OCI-LY3 (cell line): ENCODE results near the gene FANK1.

Experiments
- H2AFZ ChIP-seq: fragments of 200-600, 300-600 bp; shearing (Covaris generic); 2 replicates; pipeline ENCODE4 v1.6.0; 2014; ENCODE audit warnings: antibody characterized with exemption, low read depth, low read length
- H3K27ac ChIP-seq: fragments of 200-600, 300-600 bp; sonication (generic); 2 replicates; pipeline ENCODE4 v1.5.1; 2014; ENCODE audit warnings: mild to moderate bottlenecking, low read length, moderate library complexity, mixed read lengths
- H3K27me3 ChIP-seq: fragments of 200-600, 300-600 bp; sonication (generic); 2 replicates; pipeline ENCODE4 v1.6.1; 2014; ENCODE audit warnings: low read depth, low read length, mixed read lengths
- H3K36me3 ChIP-seq: fragments of 200-600, 300-600 bp; sonication (generic); replicated peaks from 2 replicates; pipeline ENCODE3; 2014; ENCODE audit warnings: low read depth, low read length, mixed read lengths
- H3K4me1 ChIP-seq: fragments of 300-600, 200-600 bp; sonication (generic); 2 replicates; pipeline ENCODE4 v1.6.1; 2014; ENCODE audit warnings: low read length, mixed read lengths
- H3K4me2 ChIP-seq: fragments of 200-600, 300-600 bp; sonication (generic); 2 replicates; pipeline ENCODE4 v1.6.1; 2014; ENCODE audit warnings: low read length, mixed read lengths
- H3K4me3 ChIP-seq: fragments of 300-600, 200-600 bp; sonication (generic); 2 replicates; pipeline ENCODE4 v1.5.1; 2014; ENCODE audit warnings: antibody characterized with exemption, mild to moderate bottlenecking, low read length, moderate library complexity
- H3K79me2 ChIP-seq: fragments of 300-600, 200-600 bp; shearing (Covaris generic); 2 replicates; pipeline ENCODE4 v1.6.1; 2014; ENCODE audit warnings: mild to moderate bottlenecking, low read length, mixed read lengths
- H3K9ac ChIP-seq: fragments of 300-600, 200-600 bp; shearing (Covaris generic); 2 replicates; pipeline ENCODE4 v1.6.0; 2014; ENCODE audit warnings: mild to moderate bottlenecking, low read length, moderate library complexity
- H3K9me3 ChIP-seq: fragments of 200-600, 300-600 bp; shearing (Covaris generic); 2 replicates; pipeline ENCODE4 v1.6.1; 2014; ENCODE audit warnings: low read length, mixed read lengths; ENCODE audit not compliant: insufficient read depth
- H4K20me1 ChIP-seq: fragments of 200-600, 300-600 bp; sonication (generic); 2 replicates; pipeline ENCODE4 v1.6.1; 2016; ENCODE audit warnings: low read length, mixed read lengths; ENCODE audit not compliant: insufficient read depth
- EZH2phosphoT487 ChIP-seq: fragments of 200-600 bp; shearing (Covaris generic); IDR thresholded peaks from 2 replicates; pipeline ENCODE4 v1.6.1; 2018; ENCODE audit warnings: antibody characterized with exemption, mixed run types, low read depth
- TF ChIP-seq, protein P1 (sequence below): fragments of 200-600, 300-600 bp; sonication (generic); IDR thresholded peaks from 2 replicates; pipeline ENCODE4 v1.5.1; 2014; ENCODE audit warnings: antibody characterized with exemption, low read length, low read depth

Gene FANK1

DNA sequence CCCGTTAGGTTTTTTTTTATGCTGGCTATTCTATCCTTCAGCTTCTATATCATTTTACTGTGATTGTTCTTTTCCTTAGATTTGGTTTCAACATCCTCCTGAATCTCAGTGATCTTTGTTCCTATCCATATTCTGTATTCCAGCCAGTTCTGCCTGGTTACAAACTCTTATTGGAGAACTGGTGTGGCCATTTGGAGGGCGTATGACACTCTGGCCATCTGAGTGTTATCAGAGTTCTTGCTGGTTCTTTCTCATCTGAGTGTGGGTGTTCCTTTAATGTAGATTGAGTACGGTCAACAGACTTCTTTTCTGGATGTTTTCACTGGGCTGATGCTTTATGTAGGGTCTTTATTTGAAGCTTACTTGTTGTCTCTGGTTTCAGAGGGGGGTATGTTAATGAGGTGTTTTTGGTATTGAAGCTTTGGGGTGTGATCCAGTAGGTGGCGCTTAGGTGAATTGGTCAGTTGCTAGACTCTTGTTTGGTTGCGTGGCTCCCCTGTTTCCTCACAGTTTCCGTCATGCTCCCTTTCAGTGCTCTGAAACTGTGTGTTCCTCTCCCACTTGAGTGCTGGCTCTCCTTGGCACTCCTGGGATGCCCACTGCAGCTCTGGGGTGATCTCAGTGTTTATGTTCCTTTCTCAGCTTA is 80.7 kb downstream of the FANK1 start:
- TF ChIP-seq, protein P1, sequence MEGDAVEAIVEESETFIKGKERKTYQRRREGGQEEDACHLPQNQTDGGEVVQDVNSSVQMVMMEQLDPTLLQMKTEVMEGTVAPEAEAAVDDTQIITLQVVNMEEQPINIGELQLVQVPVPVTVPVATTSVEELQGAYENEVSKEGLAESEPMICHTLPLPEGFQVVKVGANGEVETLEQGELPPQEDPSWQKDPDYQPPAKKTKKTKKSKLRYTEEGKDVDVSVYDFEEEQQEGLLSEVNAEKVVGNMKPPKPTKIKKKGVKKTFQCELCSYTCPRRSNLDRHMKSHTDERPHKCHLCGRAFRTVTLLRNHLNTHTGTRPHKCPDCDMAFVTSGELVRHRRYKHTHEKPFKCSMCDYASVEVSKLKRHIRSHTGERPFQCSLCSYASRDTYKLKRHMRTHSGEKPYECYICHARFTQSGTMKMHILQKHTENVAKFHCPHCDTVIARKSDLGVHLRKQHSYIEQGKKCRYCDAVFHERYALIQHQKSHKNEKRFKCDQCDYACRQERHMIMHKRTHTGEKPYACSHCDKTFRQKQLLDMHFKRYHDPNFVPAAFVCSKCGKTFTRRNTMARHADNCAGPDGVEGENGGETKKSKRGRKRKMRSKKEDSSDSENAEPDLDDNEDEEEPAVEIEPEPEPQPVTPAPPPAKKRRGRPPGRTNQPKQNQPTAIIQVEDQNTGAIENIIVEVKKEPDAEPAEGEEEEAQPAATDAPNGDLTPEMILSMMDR, result peak; percentile 56
- no peak for TF ChIP-seq EZH2phosphoT487
- no peaks in the 10 kb centered on the region for H3K36me3 ChIP-seq
- peak overlapping the region; percentile 77; the same call in 1 of the 2 replicates for H2AFZ ChIP-seq
- no peak overlapping the region for H3K4me3 ChIP-seq
- no peaks in the 10 kb centered on the region for H3K27me3 ChIP-seq
- peaks cover 8% of the 10 kb centered on the region for H3K4me1 ChIP-seq
- H3K79me2 ChIP-seq, result no peaks in the 10 kb centered on the region
- no peaks in the 10 kb centered on the region for H4K20me1 ChIP-seq
- H3K4me2 ChIP-seq, result peak overlapping the region; percentile 50
- no peak overlapping the region for H3K9ac ChIP-seq
- no peaks in the 10 kb centered on the region for H3K9me3 ChIP-seq
- no peak overlapping the region for H3K27ac ChIP-seq

DNA sequence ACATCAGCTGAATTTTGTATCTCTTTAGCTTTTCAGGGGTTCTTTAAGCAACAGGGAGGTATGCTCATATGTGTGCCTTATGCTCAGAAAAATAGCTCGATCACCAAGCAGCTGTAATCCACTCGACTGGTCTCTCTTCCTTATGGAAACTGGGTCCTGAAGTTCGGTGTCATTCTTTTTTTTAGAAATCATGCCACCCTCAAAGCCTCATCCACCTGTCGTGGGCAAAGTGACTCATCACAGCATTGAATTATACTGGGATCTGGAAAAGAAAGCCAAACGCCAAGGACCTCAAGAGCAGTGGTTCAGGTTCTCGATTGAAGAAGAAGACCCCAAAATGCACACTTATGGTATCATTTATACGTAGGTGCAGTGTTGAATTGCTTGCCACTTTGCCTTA is 83.6 kb downstream of the FANK1 start:
- Histone ChIP-seq H3K79me2 (no peaks in the 10 kb centered on the region), H3K27me3 (no peaks in the 10 kb centered on the region), H3K4me3 (no peak overlapping the region), H3K27ac (no peak overlapping the region), H3K9ac (no peak overlapping the region), H3K36me3 (no peaks in the 10 kb centered on the region), H4K20me1 (no peaks in the 10 kb centered on the region), H3K4me2 (no peak overlapping the region), H3K9me3 (no peaks in the 10 kb centered on the region), H3K4me1 (peaks cover 35% of the 10 kb centered on the region), H2AFZ (no peak overlapping the region; the same call in 1 of the 2 replicates)
- TF ChIP-seq, protein P1, result no peak
- TF ChIP-seq EZH2phosphoT487, result no peak

DNA sequence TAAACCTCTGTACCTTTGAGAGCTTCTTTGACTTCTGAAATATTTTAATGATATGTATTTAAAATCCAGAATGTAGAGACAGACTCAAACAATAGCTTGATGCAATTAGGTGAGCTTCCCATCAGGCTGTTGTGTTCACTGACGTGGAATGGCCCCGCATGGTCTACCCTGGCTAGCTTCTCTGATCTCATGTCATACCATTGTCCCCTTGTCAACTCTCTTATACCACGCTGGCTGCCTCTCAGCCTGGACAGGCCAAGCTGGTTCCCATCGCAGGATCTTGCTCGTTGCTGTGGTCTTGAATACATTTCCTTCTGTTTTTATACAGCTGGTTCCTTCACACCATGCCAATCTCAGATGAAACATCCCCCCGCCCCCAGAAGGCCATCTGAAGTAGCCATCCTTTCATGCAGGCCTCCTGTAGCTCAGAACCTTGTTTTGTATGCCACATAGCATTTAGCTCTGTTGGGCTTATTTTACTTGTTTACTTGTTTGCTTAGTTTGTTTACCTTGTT is 84.2 kb downstream of the FANK1 start:
- Histone ChIP-seq H3K27me3 (no peaks in the 10 kb centered on the region), H3K9me3 (no peaks in the 10 kb centered on the region), H3K27ac (no peak overlapping the region), H3K4me1 (peaks cover 37% of the 10 kb centered on the region), H3K9ac (no peak overlapping the region), H3K4me2 (no peak overlapping the region), H3K4me3 (no peak overlapping the region), H4K20me1 (no peaks in the 10 kb centered on the region), H3K36me3 (no peaks in the 10 kb centered on the region), H3K79me2 (no peaks in the 10 kb centered on the region), H2AFZ (no peak overlapping the region)
- no peak for TF ChIP-seq EZH2phosphoT487
- TF ChIP-seq, protein P1, result no peak

DNA sequence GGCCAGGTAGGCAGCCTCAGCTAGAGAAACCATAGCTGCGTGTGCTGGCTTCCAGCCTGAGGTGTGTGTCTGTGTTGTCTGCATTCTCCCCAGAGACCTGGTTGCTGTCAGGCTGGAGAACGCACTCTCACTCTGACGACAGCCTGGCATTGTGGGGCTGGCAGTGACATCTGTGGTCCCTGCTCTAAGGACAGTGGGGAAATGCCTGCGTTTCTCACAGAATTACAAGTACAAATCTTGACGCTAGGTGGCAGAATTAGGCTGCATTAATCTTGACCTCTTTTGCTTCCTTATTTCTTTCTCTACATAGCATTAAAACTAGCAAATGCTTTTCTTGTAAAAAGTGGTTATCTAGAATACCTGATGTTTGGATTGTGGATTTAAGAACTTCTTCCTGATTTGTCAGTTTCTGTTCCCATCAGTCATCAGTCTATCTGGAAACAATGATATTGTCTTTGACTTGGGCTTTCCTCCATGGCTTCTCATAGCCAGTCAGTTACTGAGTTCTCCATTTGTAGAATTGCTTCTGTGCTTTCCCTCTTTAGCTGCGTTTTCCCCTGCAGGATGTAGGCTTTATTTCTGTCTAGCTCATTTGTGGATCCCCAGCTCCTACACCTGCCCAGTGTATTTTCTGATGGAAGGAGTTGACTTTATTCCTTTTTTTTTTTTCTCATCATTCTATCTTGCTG is 86.0 kb downstream of the FANK1 start:
- Histone ChIP-seq H2AFZ (peak overlapping the region; percentile 93), H3K9ac (peak overlapping the region; percentile 38; the same call in 1 of the 2 replicates), H3K36me3 (no peaks in the 10 kb centered on the region), H3K4me3 (0 out of 2 replicates have a peak overlapping the region, but pooled peaks have one; percentile 12), H3K79me2 (no peaks in the 10 kb centered on the region), H3K9me3 (no peaks in the 10 kb centered on the region), H3K27me3 (no peaks in the 10 kb centered on the region), H3K4me1 (peaks cover 33% of the 10 kb centered on the region), H4K20me1 (no peaks in the 10 kb centered on the region), H3K4me2 (peak overlapping the region; percentile 62), H3K27ac (peak overlapping the region; percentile 28; the same call in 1 of the 2 replicates)
- no peak for TF ChIP-seq EZH2phosphoT487
- TF ChIP-seq, protein P1, result peak; percentile 61
